ENCODE measurements around the gene TRIM65.
A peak's percentile ranks its signal among the peaks of the same experiment; 100 is the strongest.

Gene TRIM65

DNA sequence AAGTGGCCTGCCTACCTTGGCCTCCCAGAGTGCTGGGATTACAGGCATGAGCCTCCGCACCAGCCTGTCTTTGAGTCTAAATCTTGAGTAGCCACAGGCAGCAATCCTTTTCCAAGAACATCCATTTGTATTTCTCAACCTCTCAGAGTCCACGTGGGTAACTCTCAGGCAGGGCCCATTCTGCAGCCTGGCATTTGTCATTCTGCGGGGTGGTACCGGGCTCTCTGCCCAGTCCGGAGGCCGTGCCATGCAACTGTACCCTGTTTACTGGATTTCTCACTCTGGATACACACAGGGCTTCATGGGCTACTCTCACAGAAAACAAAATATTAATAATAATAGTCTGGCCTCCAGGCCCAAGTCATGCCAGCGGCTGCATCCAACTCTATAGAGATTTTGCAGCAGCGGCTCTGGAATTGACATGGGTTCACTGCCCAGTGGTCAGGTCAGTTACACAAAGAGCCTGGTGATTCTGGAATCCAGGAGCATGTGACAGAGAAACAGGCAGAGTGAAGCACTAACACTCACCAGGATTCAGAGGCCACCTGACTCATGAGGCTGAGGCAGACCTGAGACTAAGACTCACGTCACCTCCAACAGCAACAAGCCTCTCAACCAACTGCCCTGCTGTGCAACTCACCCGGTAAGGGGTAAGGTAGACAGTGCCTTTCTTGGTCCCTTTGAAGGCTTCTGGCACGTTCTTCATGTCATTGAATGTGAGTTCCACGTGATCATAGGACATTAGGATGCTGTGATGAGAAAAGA, 45.6 kb downstream of the TRIM65 start:
- Histone ChIP-seq H3K4me2 (ENCODE audit: low read length) (no peak overlapping the region), H3K9me3 (ENCODE audit: insufficient read depth, low read length) (no peaks in the 10 kb centered on the region), H3K79me2 (ENCODE audit: low read length) (peaks cover 17% of the 10 kb centered on the region), H2AFZ (ENCODE audit: low read depth, low read length) (no peak overlapping the region), H3K4me3 (ENCODE audit: low read length) (no peak overlapping the region), H4K20me1 (ENCODE audit: insufficient read depth, low read length) (peaks cover 3% of the 10 kb centered on the region; the same call in 1 of the 2 replicates), H3K27ac (ENCODE audit: low read length) (no peak overlapping the region), H3K27me3 (ENCODE audit: low read depth, low read length) (no peaks in the 10 kb centered on the region), H3K9ac (ENCODE audit: low read length) (no peak overlapping the region), H3K36me3 (replicated peaks; ENCODE audit: low read depth, low read length) (peaks cover 37% of the 10 kb centered on the region), H3K4me1 (ENCODE audit: low read length) (peaks cover 7% of the 10 kb centered on the region)
- TF ChIP-seq, protein P1, sequence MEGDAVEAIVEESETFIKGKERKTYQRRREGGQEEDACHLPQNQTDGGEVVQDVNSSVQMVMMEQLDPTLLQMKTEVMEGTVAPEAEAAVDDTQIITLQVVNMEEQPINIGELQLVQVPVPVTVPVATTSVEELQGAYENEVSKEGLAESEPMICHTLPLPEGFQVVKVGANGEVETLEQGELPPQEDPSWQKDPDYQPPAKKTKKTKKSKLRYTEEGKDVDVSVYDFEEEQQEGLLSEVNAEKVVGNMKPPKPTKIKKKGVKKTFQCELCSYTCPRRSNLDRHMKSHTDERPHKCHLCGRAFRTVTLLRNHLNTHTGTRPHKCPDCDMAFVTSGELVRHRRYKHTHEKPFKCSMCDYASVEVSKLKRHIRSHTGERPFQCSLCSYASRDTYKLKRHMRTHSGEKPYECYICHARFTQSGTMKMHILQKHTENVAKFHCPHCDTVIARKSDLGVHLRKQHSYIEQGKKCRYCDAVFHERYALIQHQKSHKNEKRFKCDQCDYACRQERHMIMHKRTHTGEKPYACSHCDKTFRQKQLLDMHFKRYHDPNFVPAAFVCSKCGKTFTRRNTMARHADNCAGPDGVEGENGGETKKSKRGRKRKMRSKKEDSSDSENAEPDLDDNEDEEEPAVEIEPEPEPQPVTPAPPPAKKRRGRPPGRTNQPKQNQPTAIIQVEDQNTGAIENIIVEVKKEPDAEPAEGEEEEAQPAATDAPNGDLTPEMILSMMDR (IDR thresholded peaks at IDR 0.05; ENCODE audit: low read depth, low read length): no peak
- no peak for TF ChIP-seq EZH2phosphoT487 (IDR thresholded peaks at IDR 0.05; ENCODE audit: low read depth)

DNA sequence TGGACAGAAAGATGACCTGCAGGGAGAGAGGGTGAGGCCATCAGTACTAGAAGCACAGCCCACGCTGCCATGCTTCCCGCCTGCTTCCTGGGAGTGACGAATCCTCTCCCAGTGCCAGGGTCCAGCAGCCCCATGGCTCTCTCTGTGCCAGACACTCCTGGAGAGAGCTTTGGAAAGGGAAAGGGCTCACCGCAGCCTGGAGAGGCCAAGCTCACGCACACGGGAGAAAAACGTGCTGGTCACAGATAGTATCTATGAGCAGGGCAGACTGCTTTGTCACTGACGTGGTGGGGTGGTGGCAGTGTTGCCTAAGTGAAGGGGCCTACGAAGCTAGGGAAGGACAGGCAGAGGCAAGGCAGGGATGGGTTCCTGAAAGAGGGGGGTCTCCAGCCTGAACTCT, 47.0 kb downstream of the TRIM65 start:
- Histone ChIP-seq H3K36me3 (replicated peaks; ENCODE audit: low read depth, low read length) (peaks cover 39% of the 10 kb centered on the region), H3K79me2 (ENCODE audit: low read length) (peaks cover 14% of the 10 kb centered on the region), H3K4me1 (ENCODE audit: low read length) (peaks cover 16% of the 10 kb centered on the region), H4K20me1 (ENCODE audit: insufficient read depth, low read length) (peaks cover 3% of the 10 kb centered on the region; the same call in 1 of the 2 replicates), H2AFZ (ENCODE audit: low read depth, low read length) (no peak overlapping the region), H3K27ac (ENCODE audit: low read length) (no peak overlapping the region), H3K27me3 (ENCODE audit: low read depth, low read length) (no peaks in the 10 kb centered on the region), H3K9ac (ENCODE audit: low read length) (no peak overlapping the region), H3K4me3 (ENCODE audit: low read length) (no peak overlapping the region), H3K4me2 (ENCODE audit: low read length) (no peak overlapping the region), H3K9me3 (ENCODE audit: insufficient read depth, low read length) (no peaks in the 10 kb centered on the region)
- TF ChIP-seq, protein P1 (IDR thresholded peaks at IDR 0.05; ENCODE audit: low read depth, low read length): no peak
- no peak for TF ChIP-seq EZH2phosphoT487 (IDR thresholded peaks at IDR 0.05; ENCODE audit: low read depth)

DNA sequence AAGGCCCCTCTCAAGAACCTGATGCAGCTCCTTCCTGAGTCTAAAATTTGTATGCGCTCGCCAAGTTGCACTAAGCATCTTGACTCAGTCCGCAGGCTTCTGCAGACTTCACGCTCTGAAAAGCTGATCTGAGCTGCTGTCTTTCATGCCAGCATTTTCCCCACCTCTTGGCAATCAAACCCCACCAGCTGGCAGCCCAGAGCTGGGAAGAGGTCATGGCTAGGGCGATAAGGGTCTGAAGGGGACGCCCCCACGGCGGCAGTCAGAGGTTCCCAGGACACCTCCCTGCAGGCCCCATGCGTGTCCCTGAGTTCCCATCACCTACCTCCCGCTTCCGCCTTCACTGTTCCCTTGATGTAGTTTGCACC, 47.5 kb downstream of the TRIM65 start:
- Histone ChIP-seq H3K9ac (ENCODE audit: low read length) (no peak overlapping the region), H3K4me2 (ENCODE audit: low read length) (no peak overlapping the region), H3K27ac (ENCODE audit: low read length) (no peak overlapping the region), H3K27me3 (ENCODE audit: low read depth, low read length) (no peaks in the 10 kb centered on the region), H4K20me1 (ENCODE audit: insufficient read depth, low read length) (peaks cover 3% of the 10 kb centered on the region; the same call in 1 of the 2 replicates), H2AFZ (ENCODE audit: low read depth, low read length) (no peak overlapping the region), H3K79me2 (ENCODE audit: low read length) (peaks cover 10% of the 10 kb centered on the region), H3K36me3 (replicated peaks; ENCODE audit: low read depth, low read length) (peaks cover 39% of the 10 kb centered on the region), H3K4me3 (ENCODE audit: low read length) (no peak overlapping the region), H3K9me3 (ENCODE audit: insufficient read depth, low read length) (no peaks in the 10 kb centered on the region), H3K4me1 (ENCODE audit: low read length) (peaks cover 14% of the 10 kb centered on the region)
- TF ChIP-seq, protein P1 (IDR thresholded peaks at IDR 0.05; ENCODE audit: low read depth, low read length): no peak

DNA sequence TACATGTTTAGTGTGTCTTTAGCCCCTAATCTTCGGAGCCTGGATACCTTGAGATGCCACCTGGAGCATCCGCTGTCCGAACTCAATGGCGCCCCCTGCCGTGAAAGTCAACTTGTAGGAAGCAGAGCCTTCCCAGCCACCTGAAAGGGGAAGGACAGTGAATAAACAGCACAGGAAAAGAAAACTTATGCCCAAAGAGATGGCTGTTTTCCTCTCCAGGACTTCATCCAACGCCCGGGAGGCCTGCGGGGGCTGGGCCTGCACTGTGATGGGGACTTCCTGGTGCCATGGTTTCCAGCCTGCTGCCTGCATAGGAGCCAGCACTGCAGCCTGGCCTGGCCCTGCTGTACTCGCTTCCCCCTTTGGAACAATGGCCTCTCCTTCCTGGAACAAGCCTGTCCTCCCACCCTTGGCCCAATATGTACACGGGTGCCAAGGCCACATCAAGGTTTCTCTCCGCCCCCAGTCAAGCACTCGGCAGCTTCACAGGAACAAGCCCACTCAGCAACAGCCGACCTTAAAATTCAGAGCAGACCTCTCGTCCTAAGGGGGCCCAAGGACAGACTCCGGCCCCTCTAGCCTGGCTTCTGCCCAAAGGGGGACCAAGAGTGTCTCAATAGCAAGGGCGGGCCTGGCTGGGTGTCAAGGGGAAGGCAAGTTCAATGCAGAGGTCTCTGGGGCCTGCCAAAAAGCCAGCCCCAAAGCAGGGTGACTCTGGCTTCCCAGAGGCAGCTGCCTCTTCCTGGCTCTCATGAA, 48.0 kb downstream of the TRIM65 start:
- Histone ChIP-seq H2AFZ (ENCODE audit: low read depth, low read length) (no peak overlapping the region), H3K79me2 (ENCODE audit: low read length) (peaks cover 6% of the 10 kb centered on the region; the same call in 1 of the 2 replicates), H3K27me3 (ENCODE audit: low read depth, low read length) (no peaks in the 10 kb centered on the region), H3K4me1 (ENCODE audit: low read length) (peaks cover 15% of the 10 kb centered on the region), H3K36me3 (replicated peaks; ENCODE audit: low read depth, low read length) (peaks cover 39% of the 10 kb centered on the region), H3K27ac (ENCODE audit: low read length) (no peak overlapping the region), H3K9ac (ENCODE audit: low read length) (no peak overlapping the region), H3K9me3 (ENCODE audit: insufficient read depth, low read length) (no peaks in the 10 kb centered on the region), H3K4me3 (ENCODE audit: low read length) (no peak overlapping the region), H3K4me2 (ENCODE audit: low read length) (no peak overlapping the region), H4K20me1 (ENCODE audit: insufficient read depth, low read length) (peaks cover 3% of the 10 kb centered on the region; the same call in 1 of the 2 replicates)
- TF ChIP-seq, protein P1 (IDR thresholded peaks at IDR 0.05; ENCODE audit: low read depth, low read length): peak; percentile 84
- TF ChIP-seq EZH2phosphoT487 (IDR thresholded peaks at IDR 0.05; ENCODE audit: low read depth): no peak

Data from OCI-LY3 (cell line).